BJ (cell line): ENCODE measurements around the gene NUDT16L1. TPM values are rescaled to one million over a fixed set of nuclear protein-coding genes. Genes with fewer than 3 reads are reported as not detected.
"Not testable (repeated sequence)": the region's sequence is repeated elsewhere in the genome, so short reads cannot be mapped to it uniquely, and the experiment has no call there.

Experiments
- CTCF ChIA-PET: fragments of 350-600 bp; formaldehyde crosslinking; extraction: SDS; loops from one replicate; lab custom pipeline; 2021; ENCODE audit warnings: antibody characterized with exemption, inconsistent platforms; lab: Yijun Ruan, JAX
- POLR2A ChIA-PET: fragments of 300-600 bp; sonication (Branson Sonifier 250); formaldehyde crosslinking; extraction: SDS; loops from one replicate; lab custom pipeline; 2021; ENCODE audit warnings: antibody characterized with exemption; lab: Charles Lee
- DNase-seq: peaks from one replicate; pipeline ENCODE4 v3.0.0-alpha.2; 2011; ENCODE audit warnings: low read depth
- H3K27me3 ChIP-seq: 2 replicates; pipeline ENCODE4 v1.6.0; 2011; ENCODE audit warnings: low read length; ENCODE audit not compliant: control insufficient read depth, insufficient read depth
- H3K36me3 ChIP-seq: 2 replicates; pipeline ENCODE4 v1.5.1; 2011; ENCODE audit warnings: low read length; ENCODE audit not compliant: control insufficient read depth, insufficient read depth
- H3K4me3 ChIP-seq: 2 replicates; pipeline ENCODE4 v1.5.1; 2011; ENCODE audit warnings: low read depth, mild to moderate bottlenecking, control low read depth, low read length
- polyA plus RNA-seq: library from polyadenylated mRNA; depleted of rRNA; stranded (reverse); fragments of >200 nt; gene quantifications from 2 replicates; pipeline ENCODE4 v1.2.3, GENCODE V29; 2011
- TF ChIP-seq, protein P1 (sequence below): IDR thresholded peaks from 2 replicates; pipeline ENCODE4 v1.5.1; 2011; ENCODE audit warnings: low read depth, mild to moderate bottlenecking, control low read depth, inconsistent platforms, low read length, moderate library complexity; ENCODE audit not compliant: insufficient read depth

NUDT16L1 gene
- polyA plus RNA-seq, 1 experiment = 33.3 TPM

- ChIA-PET CTCF (interaction anchor here (0.8 to 1.3 kb wide), 3 partner anchors 12 to 332 kb away, joined by 3 to 5 read pairs (median 5); no protein-coding TSS in a partner anchor), POLR2A (interaction anchor here (0.6 kb wide), 1 partner anchor 208 kb away, joined by 3 read pairs; no protein-coding TSS in a partner anchor)
- peak overlapping the region; percentile 86 for H3K4me3 ChIP-seq
- H3K36me3 ChIP-seq = peaks cover 1% of the 10 kb centered on the region; the same call in 1 of the 2 replicates
- DNase-seq = peak; percentile 7
- TF ChIP-seq, protein P1, sequence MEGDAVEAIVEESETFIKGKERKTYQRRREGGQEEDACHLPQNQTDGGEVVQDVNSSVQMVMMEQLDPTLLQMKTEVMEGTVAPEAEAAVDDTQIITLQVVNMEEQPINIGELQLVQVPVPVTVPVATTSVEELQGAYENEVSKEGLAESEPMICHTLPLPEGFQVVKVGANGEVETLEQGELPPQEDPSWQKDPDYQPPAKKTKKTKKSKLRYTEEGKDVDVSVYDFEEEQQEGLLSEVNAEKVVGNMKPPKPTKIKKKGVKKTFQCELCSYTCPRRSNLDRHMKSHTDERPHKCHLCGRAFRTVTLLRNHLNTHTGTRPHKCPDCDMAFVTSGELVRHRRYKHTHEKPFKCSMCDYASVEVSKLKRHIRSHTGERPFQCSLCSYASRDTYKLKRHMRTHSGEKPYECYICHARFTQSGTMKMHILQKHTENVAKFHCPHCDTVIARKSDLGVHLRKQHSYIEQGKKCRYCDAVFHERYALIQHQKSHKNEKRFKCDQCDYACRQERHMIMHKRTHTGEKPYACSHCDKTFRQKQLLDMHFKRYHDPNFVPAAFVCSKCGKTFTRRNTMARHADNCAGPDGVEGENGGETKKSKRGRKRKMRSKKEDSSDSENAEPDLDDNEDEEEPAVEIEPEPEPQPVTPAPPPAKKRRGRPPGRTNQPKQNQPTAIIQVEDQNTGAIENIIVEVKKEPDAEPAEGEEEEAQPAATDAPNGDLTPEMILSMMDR = no peak
- no peaks in the 10 kb centered on the region for H3K27me3 ChIP-seq
Measured at GRCh38 chr16:4734730-4735535, 41.6 kb downstream of the NUDT16L1 start.

DNA sequence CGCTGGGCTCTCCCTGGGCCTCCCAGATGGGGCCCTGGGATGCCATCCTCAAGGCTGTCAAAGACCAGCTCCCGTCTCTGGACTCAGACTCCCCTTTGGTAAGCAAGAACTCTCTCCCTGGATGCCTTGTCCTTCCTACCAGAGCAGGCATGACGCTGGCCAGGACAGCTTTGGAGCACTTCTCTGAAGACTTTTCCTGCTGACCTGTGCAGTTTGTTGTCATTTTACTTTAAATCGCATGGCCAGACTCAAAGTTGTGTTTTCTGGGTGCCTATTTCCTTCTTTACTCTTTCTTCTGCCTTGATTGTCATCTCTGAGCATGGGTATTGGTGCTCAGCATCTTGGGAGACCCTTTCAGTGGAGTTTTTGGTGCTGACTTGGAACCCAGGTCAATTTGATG lies 43.2 kb downstream of the NUDT16L1 start:
- TF ChIP-seq, protein P1 = no peak
- ChIA-PET POLR2A (interaction anchor here (0.9 kb wide), 1 partner anchor 67 kb away, joined by 3 read pairs; no protein-coding TSS in a partner anchor), CTCF (interaction anchor here (1.0 kb wide), 1 partner anchor 11 kb away, joined by 3 read pairs; no protein-coding TSS in a partner anchor)
- DNase-seq = no peak
- H3K27me3 ChIP-seq = no peaks in the 10 kb centered on the region
- no peak overlapping the region for H3K4me3 ChIP-seq
- H3K36me3 ChIP-seq = no peaks in the 10 kb centered on the region; the same call in 1 of the 2 replicates

DNA sequence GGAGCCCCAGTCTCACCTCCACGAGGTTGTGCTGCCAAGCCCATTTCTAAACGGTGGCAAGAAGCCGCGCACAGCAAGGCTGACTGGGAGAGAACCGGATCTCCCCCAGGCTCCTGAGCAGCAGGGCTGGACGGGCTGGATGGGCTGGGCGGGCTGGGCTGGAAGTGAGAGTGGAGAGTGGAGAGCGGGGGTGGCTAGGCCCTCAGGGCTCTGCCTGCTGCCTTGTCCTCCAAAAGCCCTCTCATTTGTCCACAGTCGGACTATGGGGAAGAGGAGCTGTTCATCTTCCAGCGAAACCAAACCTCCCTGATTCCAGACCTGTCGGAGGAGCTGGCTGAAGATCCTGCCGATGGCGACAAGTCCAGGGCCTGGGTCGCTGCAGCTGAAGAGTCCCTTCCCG lies 44.2 kb downstream of the NUDT16L1 start:
- ChIA-PET CTCF (interaction anchor here (1.0 kb wide), 1 partner anchor 10 kb away, joined by 3 read pairs; no protein-coding TSS in a partner anchor), POLR2A (no interaction called here)
- Histone ChIP-seq H3K36me3 (no peaks in the 10 kb centered on the region; the same call in 1 of the 2 replicates), H3K27me3 (no peaks in the 10 kb centered on the region), H3K4me3 (no peak overlapping the region)
- TF ChIP-seq, protein P1 = no peak
- no peak for DNase-seq

- H3K4me3 ChIP-seq, H3K36me3 ChIP-seq, H3K27me3 ChIP-seq, POLR2A ChIA-PET, CTCF ChIA-PET, DNase-seq: not testable (repeated sequence)
Measured at GRCh38 chr16:4738370-4738769, 45.0 kb downstream of the NUDT16L1 start.

- H3K27me3 ChIP-seq = no peaks in the 10 kb centered on the region
- ChIA-PET POLR2A (no interaction called here), CTCF (no interaction called here)
- H3K4me3 ChIP-seq = no peak overlapping the region
- TF ChIP-seq, protein P1 = no peak
- H3K36me3 ChIP-seq = no peaks in the 10 kb centered on the region; the same call in 1 of the 2 replicates
- DNase-seq = no peak
Measured at GRCh38 chr16:4743226-4743878, 50.0 kb downstream of the NUDT16L1 start.
